Mammary epithelial cell (primary cell): ENCODE measurements around the gene TNIK.
A peak's percentile ranks its signal among the peaks of the same experiment; 100 is the strongest.

Experiments used
- CTCF ChIP-seq, 2 donors: IDR thresholded peaks in 1 of 2; conservative IDR thresholded peaks in 1 of 2; 2 replicates each; pipeline ENCODE4 v1.5.1; 2011 to 2012; ENCODE audit warnings: inconsistent platforms in 2 of 2, low read length in 2 of 2, mild to moderate bottlenecking in 2 of 2, control low read depth in 1 of 2, low read depth in 1 of 2; ENCODE audit not compliant: insufficient read depth in 1 of 2; ENCODE audit errors: extremely low read depth in 1 of 2
- EZH2 ChIP-seq: IDR thresholded peaks from 2 replicates; pipeline ENCODE4 v1.6.1; 2012; ENCODE audit warnings: low read length, inconsistent platforms, borderline replicate concordance

- peak; percentile 11 to 14 for TF ChIP-seq CTCF (conservative IDR thresholded peaks at IDR 0.05 in 1 of 2, IDR thresholded peaks at IDR 0.05 in 1 of 2; ENCODE audit: extremely low read depth in 1 of 2, insufficient read depth in 1 of 2, low read depth in 1 of 2, low read length in 2 of 2)
- no peak for TF ChIP-seq EZH2
Observed at GRCh38 chr3:171453180-171453886, 6.9 kb downstream of the TNIK start.
